ENCODE measurements around the gene CMPK1.
A peak's percentile ranks its signal among the peaks of the same experiment; 100 is the strongest.
"Not testable (repeated sequence)": the region's sequence is repeated elsewhere in the genome, so short reads cannot be mapped to it uniquely, and the experiment has no call there.

CMPK1 gene

GRCh38 chr1:47333578-47333921, at the start of gene CMPK1:
Gene CMPK1, plus strand, starts transcription at chr1:47333790. Its CDS starts 156 bp downstream, at chr1:47333946.
- peak; percentile 76 for DNase-seq

- not testable (repeated sequence) for DNase-seq
These were observed 45.5 kb upstream of the CMPK1 start for GRCh38 chr1:47288116-47288515.

- not testable (repeated sequence) for DNase-seq
These were observed 38.7 kb upstream of the CMPK1 start for GRCh38 chr1:47294863-47295262.

GRCh38 chr1:47295579-47295978, 38.0 kb upstream of the CMPK1 start:
- DNase-seq: no peak

- no peak for DNase-seq
These were observed 35.4 kb upstream of the CMPK1 start for GRCh38 chr1:47298025-47298699.

GRCh38 chr1:47302472-47302871, 31.1 kb upstream of the CMPK1 start:
- DNase-seq: no peak

- DNase-seq: no peak
These were observed 24.2 kb upstream of the CMPK1 start for GRCh38 chr1:47309427-47309826.

- peak; percentile 99 for DNase-seq
These were observed 19.5 kb upstream of the CMPK1 start, which contains the start of gene STIL for GRCh38 chr1:47313915-47314664. Gene STIL, minus strand, starts transcription at chr1:47314147. Its CDS starts 3,828 bp downstream, at chr1:47310319.

GRCh38 chr1:47317841-47318240, 15.7 kb upstream of the CMPK1 start:
- DNase-seq: no peak

GRCh38 chr1:47319968-47320367, 13.6 kb upstream of the CMPK1 start:
- DNase-seq: not testable (repeated sequence)

- DNase-seq: no peak
These were observed 10.0 kb upstream of the CMPK1 start for GRCh38 chr1:47323599-47324031.

GRCh38 chr1:47324682-47325081, 8.9 kb upstream of the CMPK1 start:
- DNase-seq: no peak

- DNase-seq: peak; percentile 51
These were observed 8.1 kb upstream of the CMPK1 start for GRCh38 chr1:47325528-47325927.

- DNase-seq: no peak
These were observed 7.3 kb upstream of the CMPK1 start for GRCh38 chr1:47326271-47326670.

GRCh38 chr1:47328992-47329391, 4.6 kb upstream of the CMPK1 start:
- DNase-seq: no peak

- no peak for DNase-seq
These were observed 3.4 kb upstream of the CMPK1 start for GRCh38 chr1:47330212-47330611.

GRCh38 chr1:47331875-47332274, 1.7 kb upstream of the CMPK1 start:
- DNase-seq: no peak

GRCh38 chr1:47332779-47333577, 612 bp upstream of the CMPK1 start:
- no peak for DNase-seq

GRCh38 chr1:47333922-47334764, 553 bp downstream of the CMPK1 start:
- DNase-seq: peak; percentile 76

GRCh38 chr1:47334765-47335435, 1.3 kb downstream of the CMPK1 start:
- no peak for DNase-seq

- DNase-seq: no peak
These were observed 3.8 kb downstream of the CMPK1 start for GRCh38 chr1:47337350-47337749.

Measured in kidney glomerular epithelial cell (primary cell).